Endodermal cell (in vitro differentiated cells): ENCODE results near the gene ARIH1. TPM values are rescaled to one million over a fixed set of nuclear protein-coding genes. Genes with fewer than 3 reads are reported as not detected.
A peak's percentile ranks its signal among the peaks of the same experiment; 100 is the strongest.

Experiments used
- DNase-seq: peaks from one replicate; pipeline ENCODE4 v3.0.0-alpha.2; 2017
- H3K27ac ChIP-seq: 2 replicates; pipeline ENCODE4 v1.5.1; 2013; ENCODE audit warnings: mild to moderate bottlenecking, low read depth, low read length, moderate library complexity
- H3K27me3 ChIP-seq: 2 replicates; pipeline ENCODE4 v1.6.1; 2013; ENCODE audit warnings: mild to moderate bottlenecking, low read length, moderate library complexity; ENCODE audit not compliant: insufficient read depth, control insufficient read depth, poor library complexity, severe bottlenecking
- H3K36me3 ChIP-seq: 2 replicates; pipeline ENCODE4 v1.7.0; 2013; ENCODE audit warnings: mild to moderate bottlenecking, low read length, moderate library complexity; ENCODE audit not compliant: control insufficient read depth, insufficient read depth
- H3K4me1 ChIP-seq: one replicate; pipeline ENCODE4 v1.7.0; 2013; ENCODE audit warnings: low read length; ENCODE audit not compliant: control insufficient read depth, insufficient read depth
- H3K4me3 ChIP-seq: 2 replicates; pipeline ENCODE4 v1.5.1; 2013; ENCODE audit warnings: mild to moderate bottlenecking, low read length, moderate library complexity
- H3K9ac ChIP-seq: 2 replicates; pipeline ENCODE4 v1.6.1; 2013; ENCODE audit warnings: mild to moderate bottlenecking, low read length, moderate library complexity; ENCODE audit not compliant: poor library complexity, severe bottlenecking; ENCODE audit errors: extremely low read depth
- H3K9me3 ChIP-seq: 2 replicates; pipeline ENCODE4 v1.6.1; 2013; ENCODE audit warnings: mild to moderate bottlenecking, low read length, moderate library complexity; ENCODE audit not compliant: control insufficient read depth
- H3K27ac Mint-ChIP-seq: 2 replicates; pipeline ENCODE4 v1.8.0; 2020; ENCODE audit warnings: mixed read lengths
- H3K27me3 Mint-ChIP-seq: 2 replicates; pipeline ENCODE4 v1.8.0; 2021; ENCODE audit warnings: mild to moderate bottlenecking, mixed read lengths; ENCODE audit not compliant: insufficient read depth
- H3K36me3 Mint-ChIP-seq: 2 replicates; pipeline ENCODE4 v1.8.0; 2020; ENCODE audit warnings: low read depth, mixed read lengths
- H3K4me1 Mint-ChIP-seq: 2 replicates; pipeline ENCODE4 v1.8.0; 2020; ENCODE audit warnings: mixed read lengths
- H3K4me3 Mint-ChIP-seq: 2 replicates; pipeline ENCODE4 v1.8.0; 2020; ENCODE audit warnings: mild to moderate bottlenecking, moderate library complexity, mixed read lengths
- H3K9me3 Mint-ChIP-seq: 2 replicates; pipeline ENCODE4 v1.8.0; 2020; ENCODE audit warnings: mild to moderate bottlenecking, mixed read lengths
- CTCF ChIP-seq: fragments of 200-600 bp; sonication (generic); conservative IDR thresholded peaks from 2 replicates; pipeline ENCODE4 v1.5.0; 2021; ENCODE audit warnings: antibody characterized with exemption, mild to moderate bottlenecking
- WGBS, 2 experiments: methylation state at CpG; one replicate each; pipeline versions ENCODE4 v1.1.5 to v1.1.7; 2013; ENCODE audit warnings: missing lambda C conversion rate in 2 of 2, mixed read lengths in 1 of 2; ENCODE audit not compliant: insufficient coverage in 1 of 2, insufficient read length in 1 of 2; 5-methylcytosine and 5-hydroxymethylcytosine counted together
- total RNA-seq, 2 donors: library from RNA; stranded (reverse); fragmentation: NEBNext Ultra II Directional in 1 of 2; extraction: Animal tissue kit (Norgen Biotek cat#: 25700) in 1 of 2; gene quantifications; 2 replicates in 1 of 2; 3 replicates in 1 of 2; pipeline ENCODE4 v1.2.1, GENCODE V29; 2021

ARIH1 gene
- total RNA-seq, 2 donors from 2014 or later = 183 to 238 TPM

GRCh38 chr15:72515591-72516389 is 41.7 kb downstream of the ARIH1 start:
- Mint-ChIP-seq H3K36me3 (peaks cover 14% of the 10 kb centered on the region), H3K27me3 (no peaks in the 10 kb centered on the region), H3K27ac (no peak overlapping the region), H3K9me3 (no peaks in the 10 kb centered on the region), H3K4me3 (no peak overlapping the region), H3K4me1 (no peaks in the 10 kb centered on the region)
- H3K9ac ChIP-seq = no peak overlapping the region
- no peak for DNase-seq
- no peaks in the 10 kb centered on the region for H3K27me3 ChIP-seq
- peaks cover 22% of the 10 kb centered on the region for H3K36me3 ChIP-seq
- H3K9me3 ChIP-seq = no peaks in the 10 kb centered on the region
- H3K4me1 ChIP-seq = no peaks in the 10 kb centered on the region
- no peak overlapping the region for H3K4me3 ChIP-seq
- no peak overlapping the region for H3K27ac ChIP-seq
- no peak for TF ChIP-seq CTCF

GRCh38 chr15:72516777-72517176 is 42.6 kb downstream of the ARIH1 start:
- 92% methylated on average over 2 of the region's 2 CpGs; no CpG with 5 or more reads in 1 of the 2 experiments for WGBS, 2 experiments
- no peaks in the 10 kb centered on the region for H3K27me3 Mint-ChIP-seq
- TF ChIP-seq CTCF = no peak

GRCh38 chr15:72521682-72522081 is 47.6 kb downstream of the ARIH1 start:
- Mint-ChIP-seq H3K4me1 (no peaks in the 10 kb centered on the region), H3K27me3 (no peaks in the 10 kb centered on the region), H3K4me3 (no peak overlapping the region), H3K36me3 (peaks cover 33% of the 10 kb centered on the region), H3K27ac (no peak overlapping the region), H3K9me3 (no peaks in the 10 kb centered on the region)
- no peaks in the 10 kb centered on the region for H3K4me1 ChIP-seq
- H3K36me3 ChIP-seq = peaks cover 53% of the 10 kb centered on the region
- DNase-seq = no peak
- no peaks in the 10 kb centered on the region for H3K9me3 ChIP-seq
- no peak overlapping the region for H3K27ac ChIP-seq
- no peak for TF ChIP-seq CTCF
- H3K27me3 ChIP-seq = no peaks in the 10 kb centered on the region
- WGBS, 2 experiments = 100% methylated on average over 1 of the region's 1 CpG; no CpG with 5 or more reads in 1 of the 2 experiments
- no peak overlapping the region for H3K4me3 ChIP-seq
- H3K9ac ChIP-seq = no peak overlapping the region

More at GRCh38 chr15:72516777-72517176, 42.6 kb downstream of the ARIH1 start:
- peaks cover 14% of the 10 kb centered on the region for H3K36me3 Mint-ChIP-seq
- no peak overlapping the region for H3K4me3 Mint-ChIP-seq
- Histone ChIP-seq H3K27me3 (no peaks in the 10 kb centered on the region), H3K27ac (no peak overlapping the region), H3K4me3 (no peak overlapping the region), H3K36me3 (peaks cover 32% of the 10 kb centered on the region), H3K9me3 (no peaks in the 10 kb centered on the region), H3K4me1 (no peaks in the 10 kb centered on the region), H3K9ac (no peak overlapping the region)
- DNase-seq = no peak
- no peaks in the 10 kb centered on the region for H3K9me3 Mint-ChIP-seq
- peak overlapping the region; percentile 3 for H3K27ac Mint-ChIP-seq
- H3K4me1 Mint-ChIP-seq = no peaks in the 10 kb centered on the region
